OCI-LY3 (cell line): ENCODE results near the gene CAMTA1.

ENCODE experiments used
- H2AFZ ChIP-seq: fragments of 200-600, 300-600 bp; shearing (Covaris generic); 2 replicates; pipeline ENCODE4 v1.6.0; 2014; ENCODE audit warnings: antibody characterized with exemption, low read depth, low read length
- H3K27ac ChIP-seq: fragments of 200-600, 300-600 bp; sonication (generic); 2 replicates; pipeline ENCODE4 v1.5.1; 2014; ENCODE audit warnings: mild to moderate bottlenecking, low read length, moderate library complexity, mixed read lengths
- H3K27me3 ChIP-seq: fragments of 200-600, 300-600 bp; sonication (generic); 2 replicates; pipeline ENCODE4 v1.6.1; 2014; ENCODE audit warnings: low read depth, low read length, mixed read lengths
- H3K36me3 ChIP-seq: fragments of 200-600, 300-600 bp; sonication (generic); replicated peaks from 2 replicates; pipeline ENCODE3; 2014; ENCODE audit warnings: low read depth, low read length, mixed read lengths
- H3K4me1 ChIP-seq: fragments of 300-600, 200-600 bp; sonication (generic); 2 replicates; pipeline ENCODE4 v1.6.1; 2014; ENCODE audit warnings: low read length, mixed read lengths
- H3K4me2 ChIP-seq: fragments of 200-600, 300-600 bp; sonication (generic); 2 replicates; pipeline ENCODE4 v1.6.1; 2014; ENCODE audit warnings: low read length, mixed read lengths
- H3K4me3 ChIP-seq: fragments of 300-600, 200-600 bp; sonication (generic); 2 replicates; pipeline ENCODE4 v1.5.1; 2014; ENCODE audit warnings: antibody characterized with exemption, mild to moderate bottlenecking, low read length, moderate library complexity
- H3K79me2 ChIP-seq: fragments of 300-600, 200-600 bp; shearing (Covaris generic); 2 replicates; pipeline ENCODE4 v1.6.1; 2014; ENCODE audit warnings: mild to moderate bottlenecking, low read length, mixed read lengths
- H3K9ac ChIP-seq: fragments of 300-600, 200-600 bp; shearing (Covaris generic); 2 replicates; pipeline ENCODE4 v1.6.0; 2014; ENCODE audit warnings: mild to moderate bottlenecking, low read length, moderate library complexity
- H3K9me3 ChIP-seq: fragments of 200-600, 300-600 bp; shearing (Covaris generic); 2 replicates; pipeline ENCODE4 v1.6.1; 2014; ENCODE audit warnings: low read length, mixed read lengths; ENCODE audit not compliant: insufficient read depth
- H4K20me1 ChIP-seq: fragments of 200-600, 300-600 bp; sonication (generic); 2 replicates; pipeline ENCODE4 v1.6.1; 2016; ENCODE audit warnings: low read length, mixed read lengths; ENCODE audit not compliant: insufficient read depth
- CTCF ChIP-seq: fragments of 200-600, 300-600 bp; sonication (generic); IDR thresholded peaks from 2 replicates; pipeline ENCODE4 v1.5.1; 2014; ENCODE audit warnings: antibody characterized with exemption, low read length, low read depth
- EZH2phosphoT487 ChIP-seq: fragments of 200-600 bp; shearing (Covaris generic); IDR thresholded peaks from 2 replicates; pipeline ENCODE4 v1.6.1; 2018; ENCODE audit warnings: antibody characterized with exemption, mixed run types, low read depth

CAMTA1 gene

DNA sequence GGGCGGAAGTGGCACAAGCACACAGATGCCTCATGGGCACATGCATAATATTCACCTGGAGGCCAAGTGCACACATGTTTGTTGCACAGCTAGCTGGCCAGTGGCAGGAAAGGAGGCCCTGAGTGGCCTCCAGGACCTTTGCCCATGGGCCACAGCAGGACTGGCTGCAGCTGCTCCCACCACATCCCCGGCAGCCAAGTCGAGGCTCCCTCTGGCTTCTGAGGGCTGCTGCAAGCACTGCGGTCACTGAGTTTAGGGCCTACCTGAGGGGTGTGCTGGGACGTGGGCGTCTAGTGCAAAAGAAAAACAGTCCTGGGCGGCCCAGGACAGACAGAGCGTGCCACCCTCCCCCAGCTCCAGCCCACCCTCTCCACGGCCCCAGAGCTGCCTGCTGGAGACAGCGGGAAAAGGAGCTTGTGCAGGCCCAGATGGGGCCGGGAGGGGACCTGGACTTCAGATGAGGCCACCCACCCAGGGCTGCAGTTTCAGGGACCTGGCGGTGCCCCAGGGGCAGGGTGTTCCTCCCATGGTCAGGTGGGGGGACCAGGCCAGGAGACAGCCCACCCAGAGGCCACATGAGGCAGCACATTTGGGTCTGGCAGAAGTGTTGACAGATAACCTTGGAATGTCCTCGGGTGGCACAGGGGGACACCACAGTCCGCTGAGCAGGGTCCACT lies 720.0 kb downstream of the CAMTA1 start:
- no peaks in the 10 kb centered on the region for H3K27me3 ChIP-seq
- H3K36me3 ChIP-seq: no peaks in the 10 kb centered on the region
- H3K79me2 ChIP-seq: no peaks in the 10 kb centered on the region
- no peak for TF ChIP-seq CTCF
- no peak for TF ChIP-seq EZH2phosphoT487
- H3K9ac ChIP-seq: no peak overlapping the region
- no peaks in the 10 kb centered on the region for H4K20me1 ChIP-seq
- peaks cover 3% of the 10 kb centered on the region; the same call in 1 of the 2 replicates for H3K4me1 ChIP-seq
- no peaks in the 10 kb centered on the region for H3K9me3 ChIP-seq
- no peak overlapping the region for H3K4me2 ChIP-seq
- H3K27ac ChIP-seq: no peak overlapping the region
- no peak overlapping the region for H2AFZ ChIP-seq
- H3K4me3 ChIP-seq: no peak overlapping the region

- Histone ChIP-seq H3K79me2 (no peaks in the 10 kb centered on the region), H3K4me1 (peaks cover 3% of the 10 kb centered on the region; the same call in 1 of the 2 replicates), H2AFZ (no peak overlapping the region), H3K4me2 (no peak overlapping the region), H3K27ac (no peak overlapping the region), H4K20me1 (no peaks in the 10 kb centered on the region), H3K9me3 (no peaks in the 10 kb centered on the region), H3K9ac (no peak overlapping the region), H3K27me3 (no peaks in the 10 kb centered on the region), H3K36me3 (no peaks in the 10 kb centered on the region), H3K4me3 (no peak overlapping the region)
- TF ChIP-seq EZH2phosphoT487 (no peak), CTCF (no peak)
Measured at GRCh38 chr1:7505771-7506453, 720.7 kb downstream of the CAMTA1 start.

- H3K4me2 ChIP-seq: no peak overlapping the region
- H4K20me1 ChIP-seq: no peaks in the 10 kb centered on the region
- no peaks in the 10 kb centered on the region for H3K79me2 ChIP-seq
- no peak for TF ChIP-seq CTCF
- TF ChIP-seq EZH2phosphoT487: no peak
- H2AFZ ChIP-seq: no peak overlapping the region
- no peaks in the 10 kb centered on the region for H3K27me3 ChIP-seq
- no peaks in the 10 kb centered on the region for H3K36me3 ChIP-seq
- no peak overlapping the region for H3K9ac ChIP-seq
- H3K4me1 ChIP-seq: peaks cover 3% of the 10 kb centered on the region; the same call in 1 of the 2 replicates
- H3K9me3 ChIP-seq: no peaks in the 10 kb centered on the region
- no peak overlapping the region for H3K27ac ChIP-seq
- H3K4me3 ChIP-seq: no peak overlapping the region
Measured at GRCh38 chr1:7506454-7507284, 721.4 kb downstream of the CAMTA1 start.
